ENCODE results near the gene ZDHHC17. TPM values are rescaled to one million over a fixed set of nuclear protein-coding genes. Genes with fewer than 3 reads are reported as not detected.
A peak's percentile ranks its signal among the peaks of the same experiment; 100 is the strongest.

ZDHHC17 gene
- total and polyA plus RNA-seq, 2 donors (not counting 1 experiment from before 2014, with no cell fraction given): 30.5 to 141 TPM

GRCh38 chr12:76755829-76756379 lies 8.0 kb upstream of the ZDHHC17 start:
- H3K9me3 ChIP-seq (ENCODE audit: control insufficient read depth, insufficient read depth, low read depth, low read length): no peaks in the 10 kb centered on the region
- no peaks in the 10 kb centered on the region for H4K20me1 ChIP-seq (ENCODE audit: control insufficient read depth, extremely low read depth, insufficient read depth, low read length)
- H3K4me2 ChIP-seq (ENCODE audit: extremely low read depth, insufficient read depth, low read length): no peak overlapping the region
- no peaks in the 10 kb centered on the region for H3K27me3 ChIP-seq (ENCODE audit: control insufficient read depth, insufficient read depth, low read length)
- H3K36me3 ChIP-seq (ENCODE audit: control insufficient read depth, insufficient read depth, low read length): no peaks in the 10 kb centered on the region
- H3K4me1 ChIP-seq (ENCODE audit: control insufficient read depth, extremely low read depth, insufficient read depth, low read length): no peaks in the 10 kb centered on the region
- H3K4me3 ChIP-seq (replicated peaks in 1 of 4; ENCODE audit: control extremely low read depth in 1 of 4, insufficient read depth in 1 of 4, low read depth in 3 of 4, low read length in 4 of 4): no peak overlapping the region
- no peak overlapping the region for H3K9ac ChIP-seq (ENCODE audit: insufficient read depth, low read length)
- no peak for TF ChIP-seq CTCF (conservative IDR thresholded peaks at IDR 0.05 in 1 of 2, IDR thresholded peaks at IDR 0.05 in 1 of 2; ENCODE audit: low read depth in 1 of 2, low read length in 2 of 2)
- no peak for TF ChIP-seq EZH2 (IDR thresholded peaks at IDR 0.05; ENCODE audit: low read length, missing control alignments)
- peak in 1 of 2 donors; percentile 12 for DNase-seq (ENCODE audit: low read depth in 2 of 2)
- H3K79me2 ChIP-seq (ENCODE audit: control insufficient read depth, insufficient read depth, low read length): no peaks in the 10 kb centered on the region
- H3K27ac ChIP-seq (ENCODE audit: insufficient read depth, low read length): no peak overlapping the region
- H2AFZ ChIP-seq (ENCODE audit: low read length): no peak overlapping the region

DNA sequence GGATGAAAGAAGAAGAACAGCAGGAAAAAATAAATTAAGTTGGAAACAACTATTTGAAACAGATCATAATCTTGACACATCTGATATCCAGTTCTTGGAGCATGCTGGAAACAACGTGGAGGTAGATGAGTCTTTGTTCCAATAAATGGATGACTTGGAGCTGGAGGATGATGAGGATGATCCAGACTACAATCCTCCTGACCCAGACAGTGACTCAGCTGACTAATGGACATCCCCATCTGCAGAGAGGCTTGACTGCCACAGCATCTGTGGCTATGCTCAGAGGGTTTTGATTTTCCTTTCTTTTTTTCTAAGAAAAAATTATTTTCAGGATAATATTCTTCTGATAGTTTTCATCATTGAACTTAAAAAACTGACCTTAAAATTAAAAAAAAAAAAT lies 6.2 kb upstream of the ZDHHC17 start:
- no peak overlapping the region for H3K4me2 ChIP-seq (ENCODE audit: extremely low read depth, insufficient read depth, low read length)
- H3K27me3 ChIP-seq (ENCODE audit: control insufficient read depth, insufficient read depth, low read length): no peaks in the 10 kb centered on the region
- peak in 1 of 2 donors; percentile 50 for DNase-seq (ENCODE audit: low read depth in 2 of 2)

GRCh38 chr12:76762601-76762980 lies 1.3 kb upstream of the ZDHHC17 start:
- Histone ChIP-seq H2AFZ (ENCODE audit: low read length) (no peak overlapping the region), H3K27me3 (ENCODE audit: control insufficient read depth, insufficient read depth, low read length) (no peaks in the 10 kb centered on the region), H3K4me1 (ENCODE audit: control insufficient read depth, extremely low read depth, insufficient read depth, low read length) (no peaks in the 10 kb centered on the region), H3K79me2 (ENCODE audit: control insufficient read depth, insufficient read depth, low read length) (peaks cover 30% of the 10 kb centered on the region), H3K9ac (ENCODE audit: insufficient read depth, low read length) (no peak overlapping the region), H3K9me3 (ENCODE audit: control insufficient read depth, insufficient read depth, low read depth, low read length) (no peaks in the 10 kb centered on the region), H3K27ac (ENCODE audit: insufficient read depth, low read length) (no peak overlapping the region), H4K20me1 (ENCODE audit: control insufficient read depth, extremely low read depth, insufficient read depth, low read length) (no peaks in the 10 kb centered on the region), H3K4me3 (replicated peaks in 1 of 4; ENCODE audit: control extremely low read depth in 1 of 4, insufficient read depth in 1 of 4, low read depth in 3 of 4, low read length in 4 of 4) (no peak overlapping the region), H3K4me2 (ENCODE audit: extremely low read depth, insufficient read depth, low read length) (no peak overlapping the region), H3K36me3 (ENCODE audit: control insufficient read depth, insufficient read depth, low read length) (no peaks in the 10 kb centered on the region)
- TF ChIP-seq EZH2 (IDR thresholded peaks at IDR 0.05; ENCODE audit: low read length, missing control alignments) (no peak), CTCF (conservative IDR thresholded peaks at IDR 0.05 in 1 of 2, IDR thresholded peaks at IDR 0.05 in 1 of 2; ENCODE audit: low read depth in 1 of 2, low read length in 2 of 2) (no peak)
- DNase-seq (ENCODE audit: low read depth in 2 of 2): no peak

More for the DNA sequence above, 6.2 kb upstream of the ZDHHC17 start:
- Histone ChIP-seq H2AFZ (ENCODE audit: low read length) (no peak overlapping the region), H3K27ac (ENCODE audit: insufficient read depth, low read length) (no peak overlapping the region), H4K20me1 (ENCODE audit: control insufficient read depth, extremely low read depth, insufficient read depth, low read length) (no peaks in the 10 kb centered on the region), H3K9ac (ENCODE audit: insufficient read depth, low read length) (no peak overlapping the region), H3K79me2 (ENCODE audit: control insufficient read depth, insufficient read depth, low read length) (no peaks in the 10 kb centered on the region), H3K9me3 (ENCODE audit: control insufficient read depth, insufficient read depth, low read depth, low read length) (no peaks in the 10 kb centered on the region), H3K4me3 (replicated peaks in 1 of 4; ENCODE audit: control extremely low read depth in 1 of 4, insufficient read depth in 1 of 4, low read depth in 3 of 4, low read length in 4 of 4) (no peak overlapping the region), H3K4me1 (ENCODE audit: control insufficient read depth, extremely low read depth, insufficient read depth, low read length) (no peaks in the 10 kb centered on the region), H3K36me3 (ENCODE audit: control insufficient read depth, insufficient read depth, low read length) (no peaks in the 10 kb centered on the region)
- no peak for TF ChIP-seq EZH2 (IDR thresholded peaks at IDR 0.05; ENCODE audit: low read length, missing control alignments)
- TF ChIP-seq CTCF (conservative IDR thresholded peaks at IDR 0.05 in 1 of 2, IDR thresholded peaks at IDR 0.05 in 1 of 2; ENCODE audit: low read depth in 1 of 2, low read length in 2 of 2): no peak
